Measurements from ENCODE around the gene CCM2. TPM values are rescaled to one million over a fixed set of nuclear protein-coding genes. Genes with fewer than 3 reads are reported as not detected.

CCM2 gene
- total and polyA plus RNA-seq, 2 experiments from 2014 or later, result 24.9 to 40.1 TPM

DNA sequence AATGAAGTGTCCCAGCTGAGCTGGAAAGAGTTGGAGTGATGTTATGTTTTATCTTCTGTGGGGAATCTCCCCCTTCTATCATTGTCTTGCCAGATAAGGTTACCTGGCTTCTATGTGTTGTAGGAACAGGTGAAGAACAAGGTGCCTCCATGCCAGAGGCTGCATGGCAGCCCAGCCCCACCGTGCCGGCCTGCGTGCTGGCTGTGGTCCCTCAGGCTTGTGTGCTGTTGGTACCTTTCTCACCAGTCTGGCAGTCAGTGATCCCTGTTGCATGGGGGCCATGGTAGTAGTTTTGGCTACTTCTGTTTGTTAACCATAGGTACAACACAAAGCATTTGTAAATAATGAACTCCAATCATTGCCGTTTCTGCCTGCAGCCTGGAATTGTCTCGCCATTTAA lies 37.9 kb downstream of the CCM2 start:
- H3K27me3 ChIP-seq (ENCODE audit: insufficient read depth), result no peaks in the 10 kb centered on the region
- H3K27ac ChIP-seq (ENCODE audit: low read depth), result no peak overlapping the region
- H3K4me1 Mint-ChIP-seq, result peaks cover 19% of the 10 kb centered on the region
- H3K36me3 Mint-ChIP-seq (ENCODE audit: low read depth), result peaks cover 25% of the 10 kb centered on the region
- H3K4me3 ChIP-seq, result no peak overlapping the region
- H3K27me3 Mint-ChIP-seq (ENCODE audit: insufficient read depth, low read depth, poor library complexity), result peaks cover 4% of the 10 kb centered on the region
- H3K9me2 ChIP-seq (ENCODE audit: insufficient read depth), result no peaks in the 10 kb centered on the region
- no peaks in the 10 kb centered on the region for H3F3A ChIP-seq (replicated peaks; ENCODE audit: low read depth)
- ATAC-seq (no peak), DNase-seq (ENCODE audit: low spot score) (no peak)
- H4K20me1 ChIP-seq (replicated peaks; ENCODE audit: insufficient read depth), result peaks cover 4% of the 10 kb centered on the region
- no peak overlapping the region for H2AFZ ChIP-seq
- H3K4me2 ChIP-seq, result no peak overlapping the region
- H3K4me3 Mint-ChIP-seq, result no peak overlapping the region
- H3K27ac Mint-ChIP-seq, result no peak overlapping the region
- H3K36me3 ChIP-seq (ENCODE audit: insufficient read depth), result peaks cover 4% of the 10 kb centered on the region; the same call in 1 of the 2 replicates
- H3K79me2 ChIP-seq (replicated peaks; ENCODE audit: insufficient read depth), result peaks cover 43% of the 10 kb centered on the region
- H3K4me1 ChIP-seq (ENCODE audit: insufficient read depth), result peaks cover 7% of the 10 kb centered on the region; the same call in 1 of the 2 replicates
- no peaks in the 10 kb centered on the region for H3K9me3 Mint-ChIP-seq
- TF ChIP-seq, protein P1, sequence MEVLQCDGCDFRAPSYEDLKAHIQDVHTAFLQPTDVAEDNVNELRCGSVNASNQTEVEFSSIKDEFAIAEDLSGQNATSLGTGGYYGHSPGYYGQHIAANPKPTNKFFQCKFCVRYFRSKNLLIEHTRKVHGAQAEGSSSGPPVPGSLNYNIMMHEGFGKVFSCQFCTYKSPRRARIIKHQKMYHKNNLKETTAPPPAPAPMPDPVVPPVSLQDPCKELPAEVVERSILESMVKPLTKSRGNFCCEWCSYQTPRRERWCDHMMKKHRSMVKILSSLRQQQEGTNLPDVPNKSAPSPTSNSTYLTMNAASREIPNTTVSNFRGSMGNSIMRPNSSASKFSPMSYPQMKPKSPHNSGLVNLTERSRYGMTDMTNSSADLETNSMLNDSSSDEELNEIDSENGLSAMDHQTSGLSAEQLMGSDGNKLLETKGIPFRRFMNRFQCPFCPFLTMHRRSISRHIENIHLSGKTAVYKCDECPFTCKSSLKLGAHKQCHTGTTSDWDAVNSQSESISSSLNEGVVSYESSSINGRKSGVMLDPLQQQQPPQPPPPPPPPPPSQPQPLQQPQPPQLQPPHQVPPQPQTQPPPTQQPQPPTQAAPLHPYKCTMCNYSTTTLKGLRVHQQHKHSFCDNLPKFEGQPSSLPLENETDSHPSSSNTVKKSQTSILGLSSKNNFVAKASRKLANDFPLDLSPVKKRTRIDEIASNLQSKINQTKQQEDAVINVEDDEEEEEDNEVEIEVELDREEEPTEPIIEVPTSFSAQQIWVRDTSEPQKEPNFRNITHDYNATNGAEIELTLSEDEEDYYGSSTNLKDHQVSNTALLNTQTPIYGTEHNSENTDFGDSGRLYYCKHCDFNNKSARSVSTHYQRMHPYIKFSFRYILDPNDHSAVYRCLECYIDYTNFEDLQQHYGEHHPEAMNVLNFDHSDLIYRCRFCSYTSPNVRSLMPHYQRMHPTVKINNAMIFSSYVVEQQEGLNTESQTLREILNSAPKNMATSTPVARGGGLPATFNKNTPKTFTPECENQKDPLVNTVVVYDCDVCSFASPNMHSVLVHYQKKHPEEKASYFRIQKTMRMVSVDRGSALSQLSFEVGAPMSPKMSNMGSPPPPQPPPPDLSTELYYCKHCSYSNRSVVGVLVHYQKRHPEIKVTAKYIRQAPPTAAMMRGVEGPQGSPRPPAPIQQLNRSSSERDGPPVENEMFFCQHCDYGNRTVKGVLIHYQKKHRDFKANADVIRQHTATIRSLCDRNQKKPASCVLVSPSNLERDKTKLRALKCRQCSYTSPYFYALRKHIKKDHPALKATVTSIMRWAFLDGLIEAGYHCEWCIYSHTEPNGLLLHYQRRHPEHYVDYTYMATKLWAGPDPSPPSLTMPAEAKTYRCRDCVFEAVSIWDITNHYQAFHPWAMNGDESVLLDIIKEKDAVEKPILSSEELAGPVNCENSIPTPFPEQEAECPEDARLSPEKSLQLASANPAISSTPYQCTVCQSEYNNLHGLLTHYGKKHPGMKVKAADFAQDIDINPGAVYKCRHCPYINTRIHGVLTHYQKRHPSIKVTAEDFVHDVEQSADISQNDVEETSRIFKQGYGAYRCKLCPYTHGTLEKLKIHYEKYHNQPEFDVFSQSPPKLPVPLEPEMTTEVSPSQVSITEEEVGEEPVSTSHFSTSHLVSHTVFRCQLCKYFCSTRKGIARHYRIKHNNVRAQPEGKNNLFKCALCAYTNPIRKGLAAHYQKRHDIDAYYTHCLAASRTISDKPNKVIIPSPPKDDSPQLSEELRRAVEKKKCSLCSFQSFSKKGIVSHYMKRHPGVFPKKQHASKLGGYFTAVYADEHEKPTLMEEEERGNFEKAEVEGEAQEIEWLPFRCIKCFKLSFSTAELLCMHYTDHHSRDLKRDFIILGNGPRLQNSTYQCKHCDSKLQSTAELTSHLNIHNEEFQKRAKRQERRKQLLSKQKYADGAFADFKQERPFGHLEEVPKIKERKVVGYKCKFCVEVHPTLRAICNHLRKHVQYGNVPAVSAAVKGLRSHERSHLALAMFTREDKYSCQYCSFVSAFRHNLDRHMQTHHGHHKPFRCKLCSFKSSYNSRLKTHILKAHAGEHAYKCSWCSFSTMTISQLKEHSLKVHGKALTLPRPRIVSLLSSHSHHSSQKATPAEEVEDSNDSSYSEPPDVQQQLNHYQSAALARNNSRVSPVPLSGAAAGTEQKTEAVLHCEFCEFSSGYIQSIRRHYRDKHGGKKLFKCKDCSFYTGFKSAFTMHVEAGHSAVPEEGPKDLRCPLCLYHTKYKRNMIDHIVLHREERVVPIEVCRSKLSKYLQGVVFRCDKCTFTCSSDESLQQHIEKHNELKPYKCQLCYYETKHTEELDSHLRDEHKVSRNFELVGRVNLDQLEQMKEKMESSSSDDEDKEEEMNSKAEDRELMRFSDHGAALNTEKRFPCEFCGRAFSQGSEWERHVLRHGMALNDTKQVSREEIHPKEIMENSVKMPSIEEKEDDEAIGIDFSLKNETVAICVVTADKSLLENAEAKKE (CRISPR knock-in tag; IDR thresholded peaks at IDR 0.05), result no peak
- TF ChIP-seq JUNB (IDR thresholded peaks at IDR 0.05; ENCODE audit: unreplicated experiment) (no peak), EZH2phosphoT487 (IDR thresholded peaks at IDR 0.05; ENCODE audit: unreplicated experiment) (no peak), ZNF114 (CRISPR knock-in tag; IDR thresholded peaks at IDR 0.05) (no peak), EZH2 (IDR thresholded peaks at IDR 0.05; ENCODE audit: low read depth, unreplicated experiment) (no peak), STAT1 (IDR thresholded peaks at IDR 0.05; ENCODE audit: unreplicated experiment) (no peak), NANOG (IDR thresholded peaks at IDR 0.05; ENCODE audit: borderline replicate concordance) (no peak), CREB1 (CRISPR knock-in tag; IDR thresholded peaks at IDR 0.05; ENCODE audit: low read depth) (no peak)
- TF ChIP-seq, protein P2, sequence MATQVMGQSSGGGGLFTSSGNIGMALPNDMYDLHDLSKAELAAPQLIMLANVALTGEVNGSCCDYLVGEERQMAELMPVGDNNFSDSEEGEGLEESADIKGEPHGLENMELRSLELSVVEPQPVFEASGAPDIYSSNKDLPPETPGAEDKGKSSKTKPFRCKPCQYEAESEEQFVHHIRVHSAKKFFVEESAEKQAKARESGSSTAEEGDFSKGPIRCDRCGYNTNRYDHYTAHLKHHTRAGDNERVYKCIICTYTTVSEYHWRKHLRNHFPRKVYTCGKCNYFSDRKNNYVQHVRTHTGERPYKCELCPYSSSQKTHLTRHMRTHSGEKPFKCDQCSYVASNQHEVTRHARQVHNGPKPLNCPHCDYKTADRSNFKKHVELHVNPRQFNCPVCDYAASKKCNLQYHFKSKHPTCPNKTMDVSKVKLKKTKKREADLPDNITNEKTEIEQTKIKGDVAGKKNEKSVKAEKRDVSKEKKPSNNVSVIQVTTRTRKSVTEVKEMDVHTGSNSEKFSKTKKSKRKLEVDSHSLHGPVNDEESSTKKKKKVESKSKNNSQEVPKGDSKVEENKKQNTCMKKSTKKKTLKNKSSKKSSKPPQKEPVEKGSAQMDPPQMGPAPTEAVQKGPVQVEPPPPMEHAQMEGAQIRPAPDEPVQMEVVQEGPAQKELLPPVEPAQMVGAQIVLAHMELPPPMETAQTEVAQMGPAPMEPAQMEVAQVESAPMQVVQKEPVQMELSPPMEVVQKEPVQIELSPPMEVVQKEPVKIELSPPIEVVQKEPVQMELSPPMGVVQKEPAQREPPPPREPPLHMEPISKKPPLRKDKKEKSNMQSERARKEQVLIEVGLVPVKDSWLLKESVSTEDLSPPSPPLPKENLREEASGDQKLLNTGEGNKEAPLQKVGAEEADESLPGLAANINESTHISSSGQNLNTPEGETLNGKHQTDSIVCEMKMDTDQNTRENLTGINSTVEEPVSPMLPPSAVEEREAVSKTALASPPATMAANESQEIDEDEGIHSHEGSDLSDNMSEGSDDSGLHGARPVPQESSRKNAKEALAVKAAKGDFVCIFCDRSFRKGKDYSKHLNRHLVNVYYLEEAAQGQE (IDR thresholded peaks at IDR 0.05; ENCODE audit: unreplicated experiment), result no peak
- TF ChIP-seq, protein P3, sequence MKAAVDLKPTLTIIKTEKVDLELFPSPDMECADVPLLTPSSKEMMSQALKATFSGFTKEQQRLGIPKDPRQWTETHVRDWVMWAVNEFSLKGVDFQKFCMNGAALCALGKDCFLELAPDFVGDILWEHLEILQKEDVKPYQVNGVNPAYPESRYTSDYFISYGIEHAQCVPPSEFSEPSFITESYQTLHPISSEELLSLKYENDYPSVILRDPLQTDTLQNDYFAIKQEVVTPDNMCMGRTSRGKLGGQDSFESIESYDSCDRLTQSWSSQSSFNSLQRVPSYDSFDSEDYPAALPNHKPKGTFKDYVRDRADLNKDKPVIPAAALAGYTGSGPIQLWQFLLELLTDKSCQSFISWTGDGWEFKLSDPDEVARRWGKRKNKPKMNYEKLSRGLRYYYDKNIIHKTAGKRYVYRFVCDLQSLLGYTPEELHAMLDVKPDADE (IDR thresholded peaks at IDR 0.05), result no peak
- TF ChIP-seq, protein P4, sequence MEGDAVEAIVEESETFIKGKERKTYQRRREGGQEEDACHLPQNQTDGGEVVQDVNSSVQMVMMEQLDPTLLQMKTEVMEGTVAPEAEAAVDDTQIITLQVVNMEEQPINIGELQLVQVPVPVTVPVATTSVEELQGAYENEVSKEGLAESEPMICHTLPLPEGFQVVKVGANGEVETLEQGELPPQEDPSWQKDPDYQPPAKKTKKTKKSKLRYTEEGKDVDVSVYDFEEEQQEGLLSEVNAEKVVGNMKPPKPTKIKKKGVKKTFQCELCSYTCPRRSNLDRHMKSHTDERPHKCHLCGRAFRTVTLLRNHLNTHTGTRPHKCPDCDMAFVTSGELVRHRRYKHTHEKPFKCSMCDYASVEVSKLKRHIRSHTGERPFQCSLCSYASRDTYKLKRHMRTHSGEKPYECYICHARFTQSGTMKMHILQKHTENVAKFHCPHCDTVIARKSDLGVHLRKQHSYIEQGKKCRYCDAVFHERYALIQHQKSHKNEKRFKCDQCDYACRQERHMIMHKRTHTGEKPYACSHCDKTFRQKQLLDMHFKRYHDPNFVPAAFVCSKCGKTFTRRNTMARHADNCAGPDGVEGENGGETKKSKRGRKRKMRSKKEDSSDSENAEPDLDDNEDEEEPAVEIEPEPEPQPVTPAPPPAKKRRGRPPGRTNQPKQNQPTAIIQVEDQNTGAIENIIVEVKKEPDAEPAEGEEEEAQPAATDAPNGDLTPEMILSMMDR (conservative IDR thresholded peaks at IDR 0.05; ENCODE audit: low read depth in 2 of 2), result no peak

Data from GM23338 (cell line).